T follicular helper cell (primary cell): ENCODE results near the gene FAM199X.
"Not testable (repeated sequence)": the region's sequence is repeated elsewhere in the genome, so short reads cannot be mapped to it uniquely, and the experiment has no call there.

Source experiments
- DNase-seq: peaks from one replicate; pipeline ENCODE4 v3.0.0-alpha.2; 2020; ENCODE audit warnings: low read depth

FAM199X gene

DNA sequence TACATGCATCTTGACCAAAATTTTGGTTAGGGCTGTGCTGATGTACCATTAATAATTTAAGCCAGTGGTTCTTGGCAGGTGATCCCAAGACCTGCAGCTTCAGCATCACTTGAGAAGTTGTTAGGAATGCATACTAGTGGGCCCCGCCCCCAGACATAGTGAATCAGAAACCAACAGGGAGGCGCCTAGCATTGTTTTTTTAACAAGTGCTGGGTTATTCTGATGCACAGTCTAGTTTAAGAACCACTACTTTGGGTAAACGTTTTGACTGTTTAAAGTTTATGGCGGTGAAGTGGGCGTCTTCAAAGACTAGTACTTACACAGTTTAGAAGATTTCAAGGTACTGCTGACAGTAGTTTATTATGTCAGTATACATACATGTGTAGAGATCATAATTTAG is 23.6 kb downstream of the FAM199X start:
- no peak for DNase-seq

DNA sequence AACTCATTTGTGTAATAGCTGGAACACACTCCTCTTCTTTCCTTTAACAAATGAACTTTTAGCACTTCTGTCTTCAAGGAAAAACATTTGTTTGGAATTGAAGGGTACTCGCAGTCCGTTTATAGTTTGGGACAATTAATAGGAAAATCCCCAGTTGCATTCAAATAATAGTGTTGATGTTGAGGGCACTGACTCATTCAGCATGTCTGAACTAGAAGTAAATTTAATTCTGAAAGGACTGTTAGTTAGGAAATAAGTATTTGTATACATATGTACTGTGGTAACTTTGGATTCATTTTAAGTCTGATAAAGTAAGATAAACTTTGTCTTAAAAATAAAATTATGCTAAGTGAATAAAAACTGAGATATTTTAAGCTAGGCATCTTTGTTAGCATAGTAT is 27.2 kb downstream of the FAM199X start:
- DNase-seq: no peak

GRCh38 chrX:104195013-104195412 is 28.8 kb downstream of the FAM199X start:
- DNase-seq: no peak

DNA sequence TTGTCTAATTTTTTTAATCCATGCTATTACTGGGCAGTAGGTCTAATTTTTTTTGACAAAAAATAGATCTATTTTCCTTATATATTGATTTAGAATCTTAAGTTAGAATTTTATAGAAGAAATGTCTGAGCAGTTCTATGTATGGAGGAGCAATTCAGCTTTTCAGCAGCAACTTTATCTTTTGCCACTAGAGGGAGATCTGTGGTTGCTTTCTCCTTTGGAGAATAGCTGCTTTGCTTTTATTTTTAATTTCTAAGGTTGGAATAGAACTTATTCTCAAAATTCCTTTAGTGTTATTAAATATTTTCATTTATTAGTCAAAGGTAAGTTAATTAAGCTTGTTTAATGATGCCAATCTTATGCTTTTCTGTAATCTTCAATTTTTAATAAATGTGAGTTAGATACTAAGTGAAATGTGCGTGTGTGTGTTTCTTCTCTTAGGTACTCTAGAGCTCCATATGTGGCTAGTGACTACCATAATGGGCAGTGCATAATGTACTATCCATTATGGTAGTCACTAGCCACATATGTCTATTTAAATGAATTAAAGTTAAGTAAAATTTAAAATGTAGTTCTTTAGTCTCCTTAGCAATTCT is 29.3 kb downstream of the FAM199X start:
- no peak for DNase-seq

DNA sequence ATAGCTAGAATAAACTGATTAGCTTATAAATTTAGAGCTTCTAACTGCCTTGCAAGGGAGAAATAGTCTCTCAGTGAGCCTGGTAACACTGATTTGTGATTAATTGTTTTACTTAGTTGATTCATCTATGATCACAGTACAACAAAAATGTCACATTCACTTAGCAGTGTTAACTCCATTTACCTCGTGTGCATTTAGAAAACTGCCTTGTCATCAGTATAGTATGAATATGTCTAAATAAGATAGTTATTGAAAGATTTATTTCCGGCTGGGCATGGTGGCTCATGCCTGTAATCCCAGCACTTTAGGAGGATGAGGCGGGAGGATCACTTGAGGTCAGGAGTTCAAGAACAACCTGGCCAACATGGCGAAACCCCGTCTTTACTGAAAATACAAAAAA is 39.3 kb downstream of the FAM199X start:
- DNase-seq: no peak

GRCh38 chrX:104211187-104211586 is 44.9 kb downstream of the FAM199X start:
- DNase-seq: no peak

GRCh38 chrX:104230060-104230459 is 63.8 kb downstream of the FAM199X start:
- DNase-seq: not testable (repeated sequence)
